ENCODE results near the gene SYNGAP1. TPM values are rescaled to one million over a fixed set of nuclear protein-coding genes. Genes with fewer than 3 reads are reported as not detected.

The SYNGAP1 gene
- polyA plus RNA-seq, 1 donor from 2014 or later = 4.3 TPM

DNA sequence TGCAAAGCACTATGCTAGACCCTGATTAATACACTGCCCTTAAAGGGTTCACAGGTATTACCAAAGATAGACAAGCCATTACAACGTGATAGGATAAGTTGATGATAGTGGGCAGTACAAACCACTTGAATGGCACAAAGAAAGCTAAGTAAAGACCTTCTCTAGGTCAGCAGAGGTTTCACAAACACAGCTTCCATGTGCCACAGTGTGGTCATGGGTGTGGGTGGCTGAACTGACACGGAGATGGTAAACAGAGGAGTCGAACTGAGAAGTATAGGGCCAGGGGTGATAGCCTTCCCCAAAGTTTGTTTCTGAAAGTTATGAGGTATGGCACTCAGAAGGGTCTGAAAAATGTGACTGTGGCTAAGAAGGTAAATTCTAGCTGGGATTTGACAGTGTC lies 38.8 kb downstream of the SYNGAP1 start:
- Histone ChIP-seq H3K36me3 (ENCODE audit: insufficient read depth, low read length) (no peaks in the 10 kb centered on the region), H3K4me3 (ENCODE audit: low read length) (no peak overlapping the region), H3K27ac (ENCODE audit: low read length) (no peak overlapping the region), H3K9me2 (ENCODE audit: insufficient read depth, low read length) (no peaks in the 10 kb centered on the region), H3K79me2 (replicated peaks; ENCODE audit: insufficient read depth, low read length) (peaks cover 17% of the 10 kb centered on the region), H3K4me2 (ENCODE audit: low read length) (no peak overlapping the region), H3K27me3 (ENCODE audit: insufficient read depth, low read depth, low read length) (no peaks in the 10 kb centered on the region), H3K9me3 (ENCODE audit: low read length) (no peaks in the 10 kb centered on the region), H2AFZ (ENCODE audit: low read depth, low read length) (no peak overlapping the region), H4K20me1 (ENCODE audit: insufficient read depth) (no peaks in the 10 kb centered on the region), H3K9ac (ENCODE audit: low read length) (no peak overlapping the region), H3F3A (ENCODE audit: insufficient read depth, low read length, poor library complexity, severe bottlenecking) (no peaks in the 10 kb centered on the region)
- TF ChIP-seq MXI1 (conservative IDR thresholded peaks at IDR 0.05; ENCODE audit: poor library complexity, severe bottlenecking) = no peak
- TF ChIP-seq POLR2AphosphoS5 (IDR thresholded peaks at IDR 0.05) = no peak
- TF ChIP-seq SMC3 (conservative IDR thresholded peaks at IDR 0.05; ENCODE audit: poor library complexity) = no peak
- TF ChIP-seq TAF1 (IDR thresholded peaks at IDR 0.05; ENCODE audit: low read depth) = no peak
- TF ChIP-seq, protein P1, sequence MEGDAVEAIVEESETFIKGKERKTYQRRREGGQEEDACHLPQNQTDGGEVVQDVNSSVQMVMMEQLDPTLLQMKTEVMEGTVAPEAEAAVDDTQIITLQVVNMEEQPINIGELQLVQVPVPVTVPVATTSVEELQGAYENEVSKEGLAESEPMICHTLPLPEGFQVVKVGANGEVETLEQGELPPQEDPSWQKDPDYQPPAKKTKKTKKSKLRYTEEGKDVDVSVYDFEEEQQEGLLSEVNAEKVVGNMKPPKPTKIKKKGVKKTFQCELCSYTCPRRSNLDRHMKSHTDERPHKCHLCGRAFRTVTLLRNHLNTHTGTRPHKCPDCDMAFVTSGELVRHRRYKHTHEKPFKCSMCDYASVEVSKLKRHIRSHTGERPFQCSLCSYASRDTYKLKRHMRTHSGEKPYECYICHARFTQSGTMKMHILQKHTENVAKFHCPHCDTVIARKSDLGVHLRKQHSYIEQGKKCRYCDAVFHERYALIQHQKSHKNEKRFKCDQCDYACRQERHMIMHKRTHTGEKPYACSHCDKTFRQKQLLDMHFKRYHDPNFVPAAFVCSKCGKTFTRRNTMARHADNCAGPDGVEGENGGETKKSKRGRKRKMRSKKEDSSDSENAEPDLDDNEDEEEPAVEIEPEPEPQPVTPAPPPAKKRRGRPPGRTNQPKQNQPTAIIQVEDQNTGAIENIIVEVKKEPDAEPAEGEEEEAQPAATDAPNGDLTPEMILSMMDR (IDR thresholded peaks at IDR 0.05; ENCODE audit: poor library complexity, severe bottlenecking) = no peak
- TF ChIP-seq EP300 (conservative IDR thresholded peaks at IDR 0.05; ENCODE audit: poor library complexity, severe bottlenecking) = no peak
- no peak for TF ChIP-seq RAD21 (conservative IDR thresholded peaks at IDR 0.05)

DNA sequence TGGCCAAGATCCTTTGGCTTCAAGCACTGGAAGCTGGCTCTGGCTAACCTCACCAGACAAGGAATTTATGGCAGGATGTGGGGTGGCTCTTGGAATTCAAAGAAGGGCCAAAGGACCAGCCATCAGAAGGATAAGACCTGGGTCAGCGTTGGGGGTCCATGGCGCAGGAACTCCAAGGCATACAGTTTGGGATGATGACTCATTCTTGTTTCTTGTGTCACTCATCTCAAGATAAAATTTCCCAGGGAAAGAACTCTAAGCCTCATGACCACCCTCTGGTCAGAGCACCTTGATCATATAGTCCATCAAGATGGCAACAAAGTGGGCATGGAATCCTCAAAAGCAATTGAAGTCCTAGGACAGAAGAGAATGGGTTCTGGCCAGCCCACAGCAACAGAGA lies 39.4 kb downstream of the SYNGAP1 start:
- Histone ChIP-seq H4K20me1 (ENCODE audit: insufficient read depth) (no peaks in the 10 kb centered on the region), H3K4me2 (ENCODE audit: low read length) (no peak overlapping the region), H3K9me2 (ENCODE audit: insufficient read depth, low read length) (no peaks in the 10 kb centered on the region), H3K9ac (ENCODE audit: low read length) (no peak overlapping the region), H3K9me3 (ENCODE audit: low read length) (no peaks in the 10 kb centered on the region), H3K27me3 (ENCODE audit: insufficient read depth, low read depth, low read length) (no peaks in the 10 kb centered on the region), H3K36me3 (ENCODE audit: insufficient read depth, low read length) (no peaks in the 10 kb centered on the region), H3F3A (ENCODE audit: insufficient read depth, low read length, poor library complexity, severe bottlenecking) (no peaks in the 10 kb centered on the region), H2AFZ (ENCODE audit: low read depth, low read length) (no peak overlapping the region), H3K27ac (ENCODE audit: low read length) (no peak overlapping the region), H3K4me3 (ENCODE audit: low read length) (no peak overlapping the region), H3K79me2 (replicated peaks; ENCODE audit: insufficient read depth, low read length) (peaks cover 15% of the 10 kb centered on the region)
- TF ChIP-seq SMC3 (conservative IDR thresholded peaks at IDR 0.05; ENCODE audit: poor library complexity) (no peak), EZH2 (IDR thresholded peaks at IDR 0.05; ENCODE audit: borderline replicate concordance, insufficient read depth, low read length, poor library complexity, severe bottlenecking) (no peak), TAF1 (IDR thresholded peaks at IDR 0.05; ENCODE audit: low read depth) (no peak), RAD21 (conservative IDR thresholded peaks at IDR 0.05) (no peak), POLR2AphosphoS5 (IDR thresholded peaks at IDR 0.05) (no peak), MXI1 (conservative IDR thresholded peaks at IDR 0.05; ENCODE audit: poor library complexity, severe bottlenecking) (no peak), EP300 (conservative IDR thresholded peaks at IDR 0.05; ENCODE audit: poor library complexity, severe bottlenecking) (no peak)
- TF ChIP-seq, protein P1 (IDR thresholded peaks at IDR 0.05; ENCODE audit: poor library complexity, severe bottlenecking) = no peak
- TF ChIP-seq, protein P2, sequence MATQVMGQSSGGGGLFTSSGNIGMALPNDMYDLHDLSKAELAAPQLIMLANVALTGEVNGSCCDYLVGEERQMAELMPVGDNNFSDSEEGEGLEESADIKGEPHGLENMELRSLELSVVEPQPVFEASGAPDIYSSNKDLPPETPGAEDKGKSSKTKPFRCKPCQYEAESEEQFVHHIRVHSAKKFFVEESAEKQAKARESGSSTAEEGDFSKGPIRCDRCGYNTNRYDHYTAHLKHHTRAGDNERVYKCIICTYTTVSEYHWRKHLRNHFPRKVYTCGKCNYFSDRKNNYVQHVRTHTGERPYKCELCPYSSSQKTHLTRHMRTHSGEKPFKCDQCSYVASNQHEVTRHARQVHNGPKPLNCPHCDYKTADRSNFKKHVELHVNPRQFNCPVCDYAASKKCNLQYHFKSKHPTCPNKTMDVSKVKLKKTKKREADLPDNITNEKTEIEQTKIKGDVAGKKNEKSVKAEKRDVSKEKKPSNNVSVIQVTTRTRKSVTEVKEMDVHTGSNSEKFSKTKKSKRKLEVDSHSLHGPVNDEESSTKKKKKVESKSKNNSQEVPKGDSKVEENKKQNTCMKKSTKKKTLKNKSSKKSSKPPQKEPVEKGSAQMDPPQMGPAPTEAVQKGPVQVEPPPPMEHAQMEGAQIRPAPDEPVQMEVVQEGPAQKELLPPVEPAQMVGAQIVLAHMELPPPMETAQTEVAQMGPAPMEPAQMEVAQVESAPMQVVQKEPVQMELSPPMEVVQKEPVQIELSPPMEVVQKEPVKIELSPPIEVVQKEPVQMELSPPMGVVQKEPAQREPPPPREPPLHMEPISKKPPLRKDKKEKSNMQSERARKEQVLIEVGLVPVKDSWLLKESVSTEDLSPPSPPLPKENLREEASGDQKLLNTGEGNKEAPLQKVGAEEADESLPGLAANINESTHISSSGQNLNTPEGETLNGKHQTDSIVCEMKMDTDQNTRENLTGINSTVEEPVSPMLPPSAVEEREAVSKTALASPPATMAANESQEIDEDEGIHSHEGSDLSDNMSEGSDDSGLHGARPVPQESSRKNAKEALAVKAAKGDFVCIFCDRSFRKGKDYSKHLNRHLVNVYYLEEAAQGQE (IDR thresholded peaks at IDR 0.05; ENCODE audit: borderline replicate concordance) = no peak

Measured in neural cell (in vitro differentiated cells).